HepG2 (cell line): ENCODE data around the gene XRCC1. TPM values are rescaled to one million over a fixed set of nuclear protein-coding genes. Genes with fewer than 3 reads are reported as not detected.
"Not testable (repeated sequence)": the region's sequence is repeated elsewhere in the genome, so short reads cannot be mapped to it uniquely, and the experiment has no call there.

Source experiments
- ATAC-seq: fragments of 200-7000 bp; cut with Tn5 transposase; 3 replicates; pipeline ENCODE4 v1.9.1; 2020; ENCODE audit warnings: mild to moderate bottlenecking, moderate library complexity
- BruUV-seq: library from RNA; stranded (reverse); fragments of 400-500 nt; replicated peaks from 2 replicates; lab custom pipeline; 2021; lab: Mats Ljungman, UMichigan
- CTCF ChIA-PET: fragments of 300-600 bp; formaldehyde crosslinking; extraction: SDS; loops from one replicate; lab custom pipeline; 2021; ENCODE audit warnings: low total read pairs, inconsistent platforms, low intra/inter-chr PET ratio; lab: Yijun Ruan, JAX
- POLR2A ChIA-PET: fragments of 350-600 bp; sonication (Branson Sonifier 250); formaldehyde crosslinking; loops from one replicate; lab custom pipeline; 2020; ENCODE audit warnings: antibody characterized with exemption, inconsistent platforms; lab: Yijun Ruan, JAX
- DNase-seq: peaks from one replicate; pipeline ENCODE4 v3.0.0-alpha.2; 2015; ENCODE audit warnings: low spot score
- FAIRE-seq: peaks from 3 replicates; lab custom pipeline; 2011; peaks lifted over from hg19 to GRCh38; lab: Jason Lieb, UNC
- H2AFZ ChIP-seq: one replicate; pipeline ENCODE4 v1.6.1; 2011; ENCODE audit warnings: low read length, inconsistent platforms
- H3K27ac ChIP-seq: fragments of 300-600 bp; 3 replicates; pipeline ENCODE4 v1.8.0; 2011; ENCODE audit warnings: mixed run types, mild to moderate bottlenecking, mixed read lengths, low read length, inconsistent platforms; ENCODE audit not compliant: insufficient read depth; ENCODE audit errors: extremely low read length
- H3K27me3 ChIP-seq, 2 experiments: fragments of 200-600 bp in 1 of 2; 2 replicates in 1 of 2; 3 replicates in 1 of 2; pipeline versions ENCODE4 v1.6.0 to v1.8.0; 2011; ENCODE audit warnings: low read length in 2 of 2, mild to moderate bottlenecking in 2 of 2, moderate library complexity in 2 of 2, inconsistent platforms in 1 of 2; ENCODE audit not compliant: insufficient read depth in 2 of 2, control insufficient read depth in 1 of 2
- H3K36me3 ChIP-seq, 2 experiments: fragments of 200-600 bp in 1 of 2; replicated peaks in 1 of 2; 2 replicates in 1 of 2; 3 replicates in 1 of 2; pipeline versions ENCODE4 v1.5.1 to v1.8.0; 2011; ENCODE audit warnings: low read length in 2 of 2, inconsistent platforms in 1 of 2; ENCODE audit not compliant: insufficient read depth in 2 of 2, control insufficient read depth in 1 of 2
- H3K4me1 ChIP-seq: 2 replicates; pipeline ENCODE4 v1.5.1; 2012; ENCODE audit warnings: low read length, inconsistent platforms; ENCODE audit not compliant: insufficient read depth
- H3K4me2 ChIP-seq: 2 replicates; pipeline ENCODE4 v1.6.0; 2011; ENCODE audit warnings: low read depth, low read length, inconsistent platforms
- H3K4me3 ChIP-seq, 3 experiments: fragments of 200-600 bp in 1 of 3; sonication (generic), shearing (Covaris generic) in 1 of 3; replicated peaks in 1 of 3; 2 replicates each; pipeline ENCODE4 v1.5.1; 2011 to 2016; ENCODE audit warnings: low read length in 3 of 3, inconsistent platforms in 2 of 3, low read depth in 2 of 3, mild to moderate bottlenecking in 2 of 3, control low read depth in 1 of 3, mixed read lengths in 1 of 3; ENCODE audit not compliant: insufficient read depth in 1 of 3
- H3K79me2 ChIP-seq: one replicate; pipeline ENCODE4 v1.6.1; 2011; ENCODE audit warnings: low read length, inconsistent platforms; ENCODE audit not compliant: insufficient read depth
- H3K9ac ChIP-seq: 2 replicates; pipeline ENCODE4 v1.6.0; 2011; ENCODE audit warnings: mild to moderate bottlenecking, low read depth, low read length, inconsistent platforms; ENCODE audit not compliant: insufficient read depth
- H3K9me3 ChIP-seq: 2 replicates; pipeline ENCODE4 v1.5.1; 2012; ENCODE audit warnings: mild to moderate bottlenecking, low read length
- H4K20me1 ChIP-seq: 2 replicates; pipeline ENCODE4 v1.6.0; 2011; ENCODE audit warnings: inconsistent platforms, mild to moderate bottlenecking, low read length, moderate library complexity; ENCODE audit not compliant: insufficient read depth
- HCFC1 ChIP-seq: fragments of 150-350 bp; IDR thresholded peaks from 2 replicates; pipeline ENCODE4 v1.6.1; 2014; ENCODE audit warnings: low read depth, low read length
- IRX3 ChIP-seq: sonication (generic); formaldehyde crosslinking; IDR thresholded peaks from 2 replicates; pipeline ENCODE4 v1.8.1; 2023; ENCODE audit warnings: mild to moderate bottlenecking, low read depth, missing genetic modification reagents, borderline replicate concordance
- KAT2B ChIP-seq: fragments of 150-350 bp; IDR thresholded peaks from 2 replicates; pipeline ENCODE4 v1.6.1; 2014; ENCODE audit warnings: low read depth, low read length, borderline replicate concordance
- POLR2G ChIP-seq: fragments of 200-400 bp; formaldehyde crosslinking; IDR thresholded peaks from 2 replicates; pipeline ENCODE4 v1.6.1; 2018; ENCODE audit warnings: mild to moderate bottlenecking, low read depth, low read length, moderate library complexity
- TCF12 ChIP-seq, 2 experiments: fragments of 450-650 bp in 1 of 2; sonication (generic) in 1 of 2; formaldehyde crosslinking in 1 of 2; IDR thresholded peaks; 2 replicates each; pipeline versions ENCODE4 v1.6.1 to v1.8.0; 2017 to 2022; ENCODE audit warnings: antibody characterized with exemption in 1 of 2, mild to moderate bottlenecking in 1 of 2, missing genetic modification reagents in 1 of 2, moderate library complexity in 1 of 2
- ZNF629 ChIP-seq: sonication (generic); formaldehyde crosslinking; conservative IDR thresholded peaks from 2 replicates; pipeline ENCODE4 v1.5.0; 2020; ENCODE audit warnings: missing genetic modification reagents
- WGBS: methylation state at CpG from one replicate; pipeline ENCODE4 v1.1.6; 2017; ENCODE audit warnings: low lambda C conversion rate; 5-methylcytosine and 5-hydroxymethylcytosine counted together
- in situ Hi-C: cut with HindIII; loops from 2 replicates; pipeline ENCODE4 v1.10.0; 2017; ENCODE audit warnings: low pct_unique_long_range_greater_than_20kb; ENCODE audit not compliant: extremely low pct_ligation_motif_present
- intact Hi-C: fragments of 100-400 bp; cut with micrococcal nuclease; formaldehyde crosslinking; loops from one replicate; pipeline ENCODE4 v1.10.0; 2022; ENCODE audit not compliant: unreplicated experiment
- polyA plus RNA-seq, 8 experiments: library from polyadenylated mRNA; depleted of rRNA in 3 of 8; stranded (reverse) in 7 of 8; unstranded in 1 of 8; fragments of >200 nt; fragmentation: Illumina TruSeq in 4 of 8; extraction: Trizol in 4 of 8; gene quantifications; 2 replicates each; pipeline versions ENCODE4 v1.2.1 to v1.2.3, GENCODE V29; 2011 to 2016; ENCODE audit warnings: low read depth in 4 of 8, missing spikeins in 1 of 8, mixed read lengths in 1 of 8; ENCODE audit not compliant: insufficient read depth in 1 of 8
- total RNA-seq, 5 experiments: library from RNA; depleted of rRNA; stranded (reverse); fragments of >200 nt; fragmentation: Illumina TruSeq; extraction: Trizol; gene quantifications; 2 replicates each; pipeline ENCODE4 v1.2.3, GENCODE V29; 2016; ENCODE audit warnings: low read depth in 1 of 5
- TF ChIP-seq, protein P1 (sequence below): sonication (generic); formaldehyde crosslinking; IDR thresholded peaks from 2 replicates; pipeline ENCODE4 v1.5.0; 2020; ENCODE audit warnings: missing genetic modification reagents

XRCC1 gene
- total and polyA plus RNA-seq, 2 of the 13 experiments (the other 11 are each of a cell fraction or from before 2014, with no cell fraction given), result 24.7 to 26.3 TPM

DNA sequence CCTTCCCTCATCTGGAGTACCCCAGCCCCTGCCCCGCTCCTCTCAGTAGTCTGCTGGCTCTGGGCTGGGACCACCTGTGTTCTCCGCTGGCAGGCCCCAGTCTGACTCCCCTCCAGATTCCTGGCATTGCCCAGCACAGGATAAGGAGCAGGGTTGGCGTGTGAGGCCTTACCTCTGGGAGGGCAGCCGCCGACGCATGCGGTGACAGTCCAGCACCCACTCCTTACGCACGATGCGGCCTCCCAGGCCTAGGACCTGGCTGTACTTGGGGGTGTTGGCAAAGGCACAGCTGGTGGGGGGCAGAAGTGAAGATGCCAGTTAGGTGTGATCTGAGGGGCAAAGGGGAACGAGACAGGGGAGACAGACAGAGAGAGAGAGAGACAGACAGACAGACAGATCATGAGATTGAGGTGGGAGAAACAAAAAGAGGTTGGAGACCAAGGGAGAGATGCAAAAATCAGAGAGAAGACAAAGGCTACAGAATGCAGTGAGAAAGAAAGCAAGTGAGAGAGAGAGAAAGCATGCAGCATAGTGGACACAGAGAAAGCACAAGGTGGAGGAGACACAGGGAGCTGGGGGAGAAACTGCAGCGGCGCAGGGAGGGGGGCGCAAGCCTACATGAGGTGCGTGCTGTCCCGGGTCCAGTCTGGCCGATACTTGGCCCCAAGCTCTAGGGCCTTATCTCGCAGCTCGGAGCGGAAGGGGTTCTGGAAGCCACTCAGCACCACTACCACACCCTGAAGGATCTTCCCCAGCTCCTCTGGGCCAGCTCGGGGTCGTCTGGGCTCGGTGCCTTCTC, 23.7 kb downstream of the XRCC1 start:
- no peak overlapping the region for H3K4me3 ChIP-seq
- no peak for ATAC-seq
- ChIA-PET POLR2A (no interaction called here), CTCF (no interaction called here)
- no peaks in the 10 kb centered on the region for H3K4me1 ChIP-seq
- no peak overlapping the region for H3K4me2 ChIP-seq
- no peak overlapping the region for H2AFZ ChIP-seq
- WGBS, result 92% methylated on average over 20 of the region's 23 CpGs
- peaks cover 18 to 47% of the 10 kb centered on the region in 2 experiments; a peak in 4 of 5 replicates for H3K36me3 ChIP-seq
- FAIRE-seq, result no peak
- intact Hi-C loops, result no loop called here
- TF ChIP-seq KAT2B (no peak), TCF12 (IDR thresholded peaks at IDR 0.05) (no peak), TCF12 (CRISPR knock-in tag; IDR thresholded peaks at IDR 0.05) (no peak), POLR2G (no peak), HCFC1 (no peak)
- TF ChIP-seq, protein P1, sequence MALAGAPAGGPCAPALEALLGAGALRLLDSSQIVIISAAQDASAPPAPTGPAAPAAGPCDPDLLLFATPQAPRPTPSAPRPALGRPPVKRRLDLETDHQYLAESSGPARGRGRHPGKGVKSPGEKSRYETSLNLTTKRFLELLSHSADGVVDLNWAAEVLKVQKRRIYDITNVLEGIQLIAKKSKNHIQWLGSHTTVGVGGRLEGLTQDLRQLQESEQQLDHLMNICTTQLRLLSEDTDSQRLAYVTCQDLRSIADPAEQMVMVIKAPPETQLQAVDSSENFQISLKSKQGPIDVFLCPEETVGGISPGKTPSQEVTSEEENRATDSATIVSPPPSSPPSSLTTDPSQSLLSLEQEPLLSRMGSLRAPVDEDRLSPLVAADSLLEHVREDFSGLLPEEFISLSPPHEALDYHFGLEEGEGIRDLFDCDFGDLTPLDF (CRISPR knock-in tag), result no peak
- no TSS peak for BruUV-seq
- no peaks in the 10 kb centered on the region for H4K20me1 ChIP-seq
- no peak overlapping the region for H3K9ac ChIP-seq
- DNase-seq, result no peak
- H3K27ac ChIP-seq, result no peak overlapping the region
- no peaks in the 10 kb centered on the region for H3K79me2 ChIP-seq
- no peaks in the 10 kb centered on the region for H3K27me3 ChIP-seq
- in situ Hi-C loops, result no loop called here
- no peaks in the 10 kb centered on the region for H3K9me3 ChIP-seq

GRCh38 chr19:43548706-43549105, 26.6 kb downstream of the XRCC1 start:
- intact Hi-C loops, result no loop called here

DNA sequence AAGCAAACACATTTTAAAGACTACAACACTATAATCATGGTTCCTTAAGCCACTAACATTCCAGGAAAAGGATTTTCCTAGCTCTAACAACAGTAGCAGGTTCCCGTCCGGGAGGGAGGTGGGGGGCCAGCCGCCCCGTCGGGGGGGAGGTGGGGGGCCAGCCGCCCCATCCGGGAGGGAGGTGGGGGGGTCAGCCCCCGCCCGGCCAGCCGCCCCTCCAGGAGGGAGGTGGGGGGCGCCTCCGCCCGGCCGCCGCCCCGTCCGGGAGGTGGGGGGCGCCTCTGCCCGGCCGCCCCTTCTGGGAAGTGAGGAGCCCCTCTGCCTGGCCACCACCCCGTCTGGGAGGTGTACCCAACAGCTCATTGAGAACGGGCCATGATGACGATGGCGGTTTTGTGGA, 27.4 kb downstream of the XRCC1 start:
- DNase-seq, in situ Hi-C loops, BruUV-seq, H4K20me1 ChIP-seq, H3K27me3 ChIP-seq, CTCF ChIA-PET, H3K4me1 ChIP-seq, H3K4me3 ChIP-seq, H3K27ac ChIP-seq, H3K79me2 ChIP-seq, POLR2A ChIA-PET, FAIRE-seq, H3K9me3 ChIP-seq, ATAC-seq, intact Hi-C loops, H3K4me2 ChIP-seq, H3K9ac ChIP-seq, H2AFZ ChIP-seq: not testable (repeated sequence)
- H3K36me3 ChIP-seq, result peaks cover 22 to 39% of the 10 kb centered on the region in 2 experiments; a peak in 4 of 5 replicates
- 89% methylated on average over 3 of the region's 24 CpGs for WGBS

More at GRCh38 chr19:43548706-43549105, 26.6 kb downstream of the XRCC1 start:
- peaks cover 21 to 40% of the 10 kb centered on the region in 2 experiments; a peak in 4 of 5 replicates for H3K36me3 ChIP-seq
- POLR2A ChIA-PET, result no interaction called here
- H3K27me3 ChIP-seq, result no peaks in the 10 kb centered on the region
- no peaks in the 10 kb centered on the region for H3K79me2 ChIP-seq
- ATAC-seq (no peak), DNase-seq (no peak), FAIRE-seq (no peak)
- TF ChIP-seq IRX3 (CRISPR knock-in tag) (no peak), ZNF629 (CRISPR knock-in tag) (peak; percentile 66)
- H3K9ac ChIP-seq, result no peak overlapping the region
- H3K4me3 ChIP-seq, result no peak overlapping the region
- no peak overlapping the region for H3K4me2 ChIP-seq
- H2AFZ ChIP-seq, result no peak overlapping the region
- H4K20me1 ChIP-seq, result no peaks in the 10 kb centered on the region
- CTCF ChIA-PET, result no interaction called here
- no peaks in the 10 kb centered on the region for H3K9me3 ChIP-seq
- H3K27ac ChIP-seq, result no peak overlapping the region
- in situ Hi-C loops, result no loop called here
- H3K4me1 ChIP-seq, result no peaks in the 10 kb centered on the region
- 90% methylated on average over 2 of the region's 2 CpGs for WGBS
- BruUV-seq, result no TSS peak
